ENCODE data around the gene LGI2.

LGI2 gene

DNA sequence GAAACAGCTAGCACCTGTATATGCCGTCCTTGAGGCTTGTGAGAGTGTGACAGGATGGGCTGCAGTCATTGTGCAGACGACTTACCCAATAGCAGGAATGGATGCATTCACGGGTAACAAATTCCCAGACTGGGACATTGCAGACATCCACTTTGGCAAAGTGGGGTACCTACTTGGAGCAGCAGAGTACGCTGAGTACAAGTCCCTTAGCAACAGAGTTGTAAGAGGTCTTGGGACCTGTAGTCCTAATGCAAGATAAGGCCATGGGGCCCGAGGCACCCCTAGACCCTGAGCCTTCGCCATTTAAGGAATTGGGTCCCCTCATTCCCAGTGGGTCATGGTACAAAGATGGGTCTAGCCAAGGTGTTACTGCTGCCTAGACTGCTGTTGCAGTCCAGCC, 62.5 kb downstream of the LGI2 start:
- no peak for DNase-seq (ENCODE audit: low read depth in 1 of 2, low spot score in 1 of 2)

DNA sequence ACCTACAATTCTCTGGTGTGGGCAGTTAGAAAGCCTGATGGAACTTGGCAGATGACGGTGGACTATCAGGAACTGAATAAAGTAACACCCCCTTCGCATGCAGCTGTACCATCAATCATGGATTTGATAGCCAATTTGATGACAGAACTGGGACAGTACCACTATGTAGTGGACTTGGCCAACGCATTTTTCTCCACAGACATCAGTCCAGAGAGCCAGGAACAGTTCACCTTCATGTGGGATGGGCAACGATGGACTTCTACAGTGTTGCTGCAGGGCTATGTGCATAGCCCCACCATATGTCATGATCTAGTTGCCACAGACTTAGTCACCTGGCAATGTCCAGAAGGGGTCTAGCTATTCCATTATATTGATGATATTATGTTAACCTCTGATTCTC, 63.4 kb downstream of the LGI2 start:
- DNase-seq (ENCODE audit: low read depth in 1 of 2, low spot score in 1 of 2), result no peak

DNA sequence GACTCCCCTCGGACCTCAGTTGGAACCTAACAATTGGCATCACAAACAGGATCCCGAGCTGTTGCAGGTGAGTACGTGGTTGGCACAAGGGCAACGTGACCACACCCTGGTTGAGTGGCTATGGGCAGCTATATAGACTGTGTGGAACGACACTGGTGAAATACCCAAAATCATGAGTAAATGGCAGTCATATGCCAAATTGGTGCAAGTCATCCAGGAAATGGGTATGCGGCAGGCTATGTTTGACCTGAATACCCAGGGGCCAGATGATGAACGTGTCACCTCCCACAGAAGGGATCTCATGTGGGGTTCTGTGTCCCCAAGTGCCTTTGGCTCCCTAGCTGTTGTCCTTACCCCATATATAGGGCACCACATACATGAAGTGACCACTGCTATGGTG, 64.7 kb downstream of the LGI2 start:
- no peak for DNase-seq (ENCODE audit: low read depth in 1 of 2, low spot score in 1 of 2)

DNA sequence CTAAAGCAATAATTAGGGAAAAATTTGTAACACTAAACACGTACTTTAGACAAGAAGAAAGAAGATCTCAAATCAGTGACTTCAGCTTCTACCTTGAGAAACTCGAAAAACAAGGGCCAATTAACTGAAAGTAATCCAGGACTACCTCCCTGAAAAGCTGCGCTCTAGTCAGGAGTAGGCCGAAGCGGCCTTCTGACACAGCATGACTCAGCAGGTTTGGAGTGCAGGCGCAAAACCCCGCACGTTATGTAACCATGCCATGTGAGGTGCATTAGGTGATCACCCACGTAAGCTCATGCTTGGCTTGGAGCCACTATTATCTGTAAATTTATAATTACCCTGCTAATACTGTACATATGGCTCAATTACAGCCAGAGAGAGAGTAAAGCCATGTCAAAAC, 65.1 kb downstream of the LGI2 start:
- DNase-seq (ENCODE audit: low read depth in 1 of 2, low spot score in 1 of 2), result no peak

DNA sequence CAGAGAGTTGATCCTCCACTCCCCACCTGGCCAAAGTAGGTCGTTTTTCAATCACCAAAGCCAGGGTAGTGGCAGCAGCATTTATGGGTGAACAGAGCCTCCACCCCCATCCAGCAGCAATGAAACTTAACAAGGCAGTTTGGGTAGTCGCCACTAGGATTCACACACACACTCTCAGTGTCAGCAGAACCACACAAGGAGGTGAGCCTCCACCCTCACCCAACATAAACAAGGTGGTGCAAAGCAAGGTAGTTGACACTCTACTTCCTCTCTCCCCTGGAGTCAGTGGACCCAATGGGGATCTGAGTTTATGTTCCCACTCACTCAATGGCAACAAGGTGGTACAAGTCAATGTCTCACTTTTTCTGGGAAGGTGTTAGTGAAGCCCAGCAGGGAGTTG, 67.5 kb downstream of the LGI2 start:
- no peak for DNase-seq (ENCODE audit: low read depth in 1 of 2, low spot score in 1 of 2)

DNA sequence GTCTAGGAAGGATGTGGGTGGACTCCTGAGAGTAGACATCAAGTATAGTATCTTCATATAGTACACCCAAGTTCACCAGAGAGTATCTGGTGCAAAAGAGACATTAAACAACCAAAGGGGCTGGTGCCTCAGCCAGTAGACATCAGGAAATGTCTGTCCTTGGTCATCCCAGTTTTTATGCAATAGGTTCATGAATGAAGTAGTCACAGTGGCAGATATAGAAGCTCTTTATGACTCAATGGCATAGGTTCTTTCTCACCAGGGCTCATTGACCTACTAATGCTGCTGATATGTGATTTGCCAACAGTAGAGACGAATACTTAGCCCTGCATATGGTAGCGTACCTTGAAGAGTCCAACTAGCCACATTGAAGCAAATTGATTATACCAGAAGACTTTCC, 72.9 kb downstream of the LGI2 start:
- DNase-seq (ENCODE audit: low read depth in 1 of 2, low spot score in 1 of 2), result no peak

DNA sequence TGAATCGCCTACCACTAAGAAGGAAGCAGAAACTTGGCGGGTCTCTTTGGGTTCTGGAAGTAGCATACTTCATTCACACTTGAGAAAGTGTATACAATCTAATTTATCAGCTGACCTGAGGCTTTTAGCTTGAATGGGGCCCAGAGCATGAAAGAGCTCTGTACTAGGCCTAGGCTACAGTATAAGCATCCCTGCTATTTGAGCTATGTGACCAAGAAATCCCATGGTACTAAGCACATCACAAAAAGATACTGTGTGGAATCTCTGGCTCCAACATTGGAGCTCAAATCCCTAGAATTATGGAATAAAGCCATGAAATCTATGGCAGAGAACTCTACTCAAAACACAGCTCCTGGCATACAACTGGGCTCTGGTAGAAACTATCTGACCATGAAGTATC, 74.0 kb downstream of the LGI2 start:
- DNase-seq (ENCODE audit: low read depth in 1 of 2, low spot score in 1 of 2), result no peak

DNA sequence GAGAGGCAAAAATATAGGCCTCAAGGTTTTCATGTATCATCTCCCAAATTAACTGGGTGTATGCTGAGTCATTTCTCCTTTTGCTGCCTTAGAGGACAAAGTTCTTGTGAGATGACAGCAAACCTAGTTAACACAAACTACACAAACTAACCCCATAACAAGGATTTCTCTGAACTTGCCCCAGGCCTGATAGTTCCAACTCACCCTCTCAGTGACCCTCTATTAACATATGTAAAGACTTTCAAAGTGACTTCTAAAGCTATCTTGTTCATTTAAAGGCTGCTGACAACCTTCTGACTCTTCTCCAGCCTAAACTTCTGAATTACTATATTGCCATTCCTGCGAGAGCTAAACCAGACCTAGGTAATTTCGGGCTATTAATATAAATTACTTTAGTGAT, 74.7 kb downstream of the LGI2 start:
- no peak for DNase-seq (ENCODE audit: low read depth in 1 of 2, low spot score in 1 of 2)

DNA sequence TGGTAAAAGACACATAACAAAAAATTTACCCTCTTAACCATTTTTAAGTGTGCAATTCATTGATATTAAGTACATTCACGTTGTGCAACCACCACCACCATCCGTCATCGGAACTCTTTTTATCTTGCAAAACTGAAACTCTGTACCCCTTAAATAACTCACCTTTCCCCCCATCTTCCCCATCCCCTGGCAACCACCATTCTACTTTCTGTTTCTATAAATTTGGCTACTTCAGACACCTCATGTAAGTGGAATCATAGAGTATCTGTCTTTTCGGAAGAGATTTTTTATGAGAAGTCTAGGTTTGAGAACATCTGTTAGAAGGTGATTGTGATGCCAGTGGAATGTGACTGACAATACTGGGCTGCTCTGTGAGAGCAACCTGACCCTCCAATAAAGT, 78.1 kb downstream of the LGI2 start:
- no peak for DNase-seq (ENCODE audit: low read depth in 1 of 2, low spot score in 1 of 2)

DNA sequence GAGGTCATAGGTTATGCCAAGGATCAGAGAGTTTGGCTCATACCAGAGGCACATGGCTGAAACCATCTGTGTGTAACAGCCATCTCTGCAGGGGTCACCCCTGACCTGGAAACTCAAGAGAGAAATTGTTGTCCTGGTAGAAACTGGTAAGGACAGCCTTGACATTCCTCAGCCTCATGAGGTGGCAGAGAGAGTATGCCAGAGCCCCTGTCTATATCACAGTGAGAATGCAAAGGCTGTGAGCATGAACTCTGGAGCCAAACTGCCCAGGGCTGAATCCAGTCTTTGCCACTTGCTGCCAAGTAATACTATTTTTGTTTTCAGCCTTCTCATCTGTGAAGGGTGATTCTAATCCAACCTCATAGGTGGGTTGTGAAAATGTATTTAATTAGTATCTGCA, 80.8 kb downstream of the LGI2 start:
- no peak for DNase-seq (ENCODE audit: low read depth in 1 of 2, low spot score in 1 of 2)
